H1 (cell line): Measurements from ENCODE around the gene RHOC. TPM values are rescaled to one million over a fixed set of nuclear protein-coding genes. Genes with fewer than 3 reads are reported as not detected.

Experiments used
- CTCF ChIA-PET: fragments of 300-600 bp; sonication (Branson Sonifier 250); formaldehyde crosslinking; loops from one replicate; lab custom pipeline; 2021; ENCODE audit not compliant: partially characterized antibody; lab: Charles Lee
- POLR2A ChIA-PET: fragments of 300-600 bp; sonication (Branson Sonifier 250); formaldehyde crosslinking; loops from one replicate; lab custom pipeline; 2021; ENCODE audit warnings: inconsistent platforms; ENCODE audit not compliant: partially characterized antibody; lab: Charles Lee
- DNase-seq, 2 experiments: peaks; one replicate each; pipeline versions ENCODE4 v3.0.0 to v3.0.0-alpha.2; 2010 to 2022; ENCODE audit warnings: low spot score in 2 of 2, low read depth in 1 of 2, mixed read lengths in 1 of 2
- FAIRE-seq: peaks from 2 replicates; lab custom pipeline; 2011; peaks lifted over from hg19 to GRCh38; lab: Jason Lieb, UNC
- H2AFZ ChIP-seq: 2 replicates; pipeline ENCODE4 v1.8.1; 2012; ENCODE audit warnings: low read length, inconsistent platforms
- H2AK5ac ChIP-seq: 2 replicates; pipeline ENCODE4 v1.6.1; 2013; ENCODE audit warnings: low read depth, low read length
- H2BK120ac ChIP-seq: replicated peaks from 2 replicates; pipeline ENCODE3; 2013; ENCODE audit warnings: low read depth, low read length, inconsistent platforms
- H2BK12ac ChIP-seq: 2 replicates; pipeline ENCODE4 v1.6.1; 2013; ENCODE audit warnings: low read depth, low read length
- H2BK15ac ChIP-seq: 2 replicates; pipeline ENCODE4 v1.6.1; 2013; ENCODE audit warnings: low read length
- H2BK20ac ChIP-seq: 2 replicates; pipeline ENCODE4 v1.6.1; 2013; ENCODE audit warnings: low read length
- H2BK5ac ChIP-seq: 2 replicates; pipeline ENCODE4 v1.6.1; 2013; ENCODE audit warnings: low read depth, low read length
- H3K14ac ChIP-seq: 2 replicates; pipeline ENCODE4 v1.6.1; 2013; ENCODE audit warnings: inconsistent platforms; ENCODE audit not compliant: insufficient read length
- H3K18ac ChIP-seq: 2 replicates; pipeline ENCODE4 v1.6.1; 2013; ENCODE audit warnings: low read length; ENCODE audit errors: extremely low read depth
- H3K23ac ChIP-seq: 2 replicates; pipeline ENCODE4 v1.6.1; 2013; ENCODE audit warnings: inconsistent platforms; ENCODE audit not compliant: insufficient read length
- H3K23me2 ChIP-seq: 2 replicates; pipeline ENCODE4 v1.6.1; 2013; ENCODE audit warnings: low read depth, low read length
- H3K27ac ChIP-seq: 2 replicates; pipeline ENCODE4 v1.6.1; 2011; ENCODE audit warnings: low read depth, low read length, inconsistent platforms
- H3K27me3 ChIP-seq, 4 experiments: replicated peaks in 1 of 4; 1 replicate in 1 of 4; 2 replicates in 3 of 4; pipeline versions ENCODE4 v1.6.1 to v1.8.1; 2011 to 2013; ENCODE audit warnings: low read length in 3 of 4, mild to moderate bottlenecking in 3 of 4, inconsistent platforms in 2 of 4, mixed read lengths in 2 of 4, moderate library complexity in 1 of 4; ENCODE audit not compliant: control insufficient read depth in 3 of 4, insufficient read depth in 3 of 4; ENCODE audit errors: extremely low read depth in 1 of 4
- H3K36me3 ChIP-seq, 4 experiments: 2 replicates each; pipeline versions ENCODE4 v1.6.1 to v1.8.1; 2011 to 2013; ENCODE audit warnings: mild to moderate bottlenecking in 4 of 4, low read length in 3 of 4, moderate library complexity in 2 of 4, control low read depth in 1 of 4, inconsistent platforms in 1 of 4; ENCODE audit not compliant: insufficient read depth in 4 of 4, control insufficient read depth in 2 of 4
- H3K4ac ChIP-seq: replicated peaks from 2 replicates; pipeline ENCODE3; 2013; ENCODE audit warnings: low read length, low read depth, mixed read lengths, inconsistent platforms; ENCODE audit not compliant: insufficient read length
- H3K4me1 ChIP-seq, 4 experiments: replicated peaks in 1 of 4; 1 replicate in 1 of 4; 2 replicates in 3 of 4; pipeline versions ENCODE4 v1.6.1 to v1.8.1; 2011 to 2013; ENCODE audit warnings: low read length in 3 of 4, inconsistent platforms in 2 of 4, mixed read lengths in 1 of 4; ENCODE audit not compliant: insufficient read depth in 4 of 4, control insufficient read depth in 3 of 4
- H3K4me2 ChIP-seq, 2 experiments: 2 replicates each; pipeline versions ENCODE4 v1.6.1 to v1.8.1; 2011 to 2013; ENCODE audit warnings: low read depth in 2 of 2, low read length in 2 of 2, control low read depth in 1 of 2, inconsistent platforms in 1 of 2, mild to moderate bottlenecking in 1 of 2; ENCODE audit not compliant: insufficient read depth in 1 of 2
- H3K4me3 ChIP-seq, 4 experiments: fragments of 200-600, 300-600 bp in 1 of 4; sonication (generic), shearing (Covaris generic), sonication (Bioruptor Twin) in 1 of 4; 2 replicates each; pipeline versions ENCODE4 v1.5.1 to v1.8.1; 2011 to 2016; ENCODE audit warnings: low read length in 4 of 4, low read depth in 3 of 4, control low read depth in 2 of 4, inconsistent platforms in 2 of 4, mild to moderate bottlenecking in 2 of 4, mixed read lengths in 1 of 4, moderate library complexity in 1 of 4; ENCODE audit not compliant: insufficient read depth in 2 of 4; ENCODE audit errors: extremely low read depth in 1 of 4
- H3K56ac ChIP-seq: replicated peaks from 2 replicates; pipeline ENCODE3; 2013; ENCODE audit warnings: low read depth, mild to moderate bottlenecking, mixed read lengths, low read length, inconsistent platforms; ENCODE audit not compliant: insufficient read length
- H3K79me1 ChIP-seq: 2 replicates; pipeline ENCODE4 v1.6.1; 2013; ENCODE audit warnings: low read depth, low read length, control low read depth
- H3K79me2 ChIP-seq, 2 experiments: 2 replicates each; pipeline versions ENCODE4 v1.6.1 to v1.8.1; 2012 to 2013; ENCODE audit warnings: low read length in 2 of 2, mild to moderate bottlenecking in 2 of 2, inconsistent platforms in 1 of 2; ENCODE audit not compliant: insufficient read depth in 2 of 2, control insufficient read depth in 1 of 2
- H3K9ac ChIP-seq, 4 experiments: replicated peaks in 1 of 4; 1 replicate in 1 of 4; 2 replicates in 3 of 4; pipeline versions ENCODE4 v1.6.1 to v1.8.1; 2011 to 2013; ENCODE audit warnings: low read depth in 3 of 4, low read length in 3 of 4, control low read depth in 2 of 4, mild to moderate bottlenecking in 2 of 4, moderate library complexity in 2 of 4, inconsistent platforms in 1 of 4; ENCODE audit errors: extremely low read depth in 1 of 4
- H3K9me3 ChIP-seq, 2 experiments: 2 replicates each; pipeline versions ENCODE4 v1.6.1 to v1.8.1; 2012 to 2013; ENCODE audit warnings: mild to moderate bottlenecking in 2 of 2, moderate library complexity in 2 of 2, control low read depth in 1 of 2, inconsistent platforms in 1 of 2, low read depth in 1 of 2, low read length in 1 of 2, mixed read lengths in 1 of 2; ENCODE audit not compliant: insufficient read depth in 2 of 2
- H4K20me1 ChIP-seq, 2 experiments: replicated peaks in 1 of 2; 2 replicates each; pipeline versions ENCODE3 to v1.8.1; 2011 to 2013; ENCODE audit warnings: inconsistent platforms in 2 of 2, low read length in 2 of 2, mild to moderate bottlenecking in 1 of 2; ENCODE audit not compliant: insufficient read depth in 2 of 2, control insufficient read depth in 1 of 2
- H4K5ac ChIP-seq: 2 replicates; pipeline ENCODE4 v1.6.1; 2013; ENCODE audit warnings: low read length, low read depth, mixed read lengths, inconsistent platforms; ENCODE audit not compliant: insufficient read length
- H4K8ac ChIP-seq: 2 replicates; pipeline ENCODE4 v1.8.0; 2013; ENCODE audit warnings: mild to moderate bottlenecking, moderate library complexity, low read length, inconsistent platforms; ENCODE audit not compliant: insufficient read depth; ENCODE audit errors: extremely low read depth
- H4K91ac ChIP-seq: replicated peaks from 2 replicates; pipeline ENCODE3; 2013; ENCODE audit warnings: low read length, mixed read lengths, inconsistent platforms; ENCODE audit not compliant: insufficient read length
- BACH1 ChIP-seq: IDR thresholded peaks from 2 replicates; pipeline ENCODE4 v1.6.1; 2012; ENCODE audit warnings: low read length, improper control_type of control experiment
- BCL11A ChIP-seq, 2 experiments: IDR thresholded peaks; one replicate each; pipeline ENCODE4 v1.6.1; 2011; ENCODE audit warnings: low read depth in 2 of 2, low read length in 2 of 2, mild to moderate bottlenecking in 2 of 2
- CBX8 ChIP-seq: fragments of 300-800, 300-1000 bp; sonication (generic); IDR thresholded peaks from 2 replicates; pipeline ENCODE4 v1.7.1; 2016; ENCODE audit warnings: low read depth, low read length, borderline replicate concordance
- CHD2 ChIP-seq: IDR thresholded peaks from 2 replicates; pipeline ENCODE4 v1.6.1; 2012; ENCODE audit warnings: low read length, improper control_type of control experiment
- CREB1 ChIP-seq: IDR thresholded peaks from 2 replicates; pipeline ENCODE4 v1.6.1; 2012; ENCODE audit warnings: inconsistent platforms
- SUZ12 ChIP-seq: fragments of 200-600 bp; sonication (generic); IDR thresholded peaks from 2 replicates; pipeline ENCODE4 v1.6.1; 2012; ENCODE audit warnings: mild to moderate bottlenecking, inconsistent platforms, low read length, moderate library complexity, mixed read lengths
- WGBS, 2 experiments: shearing (Covaris generic) in 1 of 2; methylation state at CpG; one replicate each; pipeline versions ENCODE4 v1.1.6 to v1.1.7; 2013 to 2015; ENCODE audit warnings: low lambda C conversion rate in 2 of 2, mixed read lengths in 2 of 2, inconsistent platforms in 1 of 2, low coverage in 1 of 2, missing lambda C conversion rate in 1 of 2; ENCODE audit not compliant: insufficient replicate concordance in 2 of 2, insufficient coverage in 1 of 2, insufficient read length in 1 of 2; ENCODE audit errors: extremely low coverage in 1 of 2, missing lambda C conversion rate in 1 of 2; 5-methylcytosine and 5-hydroxymethylcytosine counted together
- polyA plus RNA-seq, 7 experiments: library from polyadenylated mRNA; depleted of rRNA in 3 of 7; stranded (reverse) in 5 of 7; unstranded in 2 of 7; fragments of >200 nt in 5 of 7; fragments of 200-250 nt in 2 of 7; gene quantifications; 1 replicate in 5 of 7; 2 replicates in 1 of 7; 4 replicates in 1 of 7; pipeline versions ENCODE4 v1.2.1 to v1.2.3, GENCODE V29; 2011 to 2013; ENCODE audit warnings: missing spikeins in 2 of 7, mixed read lengths in 2 of 7
- total RNA-seq: library from RNA; stranded (reverse); fragmentation: NEBNext Ultra II Directional; extraction: Animal tissue kit (Norgen Biotek cat#: 25700); gene quantifications from 2 replicates; pipeline ENCODE4 v1.2.1, GENCODE V29; 2021

The RHOC gene
- total and polyA plus RNA-seq, 2 of the 8 experiments (the other 6 are each of a cell fraction or from before 2014, with no cell fraction given), result 53.6 to 97.5 TPM

DNA sequence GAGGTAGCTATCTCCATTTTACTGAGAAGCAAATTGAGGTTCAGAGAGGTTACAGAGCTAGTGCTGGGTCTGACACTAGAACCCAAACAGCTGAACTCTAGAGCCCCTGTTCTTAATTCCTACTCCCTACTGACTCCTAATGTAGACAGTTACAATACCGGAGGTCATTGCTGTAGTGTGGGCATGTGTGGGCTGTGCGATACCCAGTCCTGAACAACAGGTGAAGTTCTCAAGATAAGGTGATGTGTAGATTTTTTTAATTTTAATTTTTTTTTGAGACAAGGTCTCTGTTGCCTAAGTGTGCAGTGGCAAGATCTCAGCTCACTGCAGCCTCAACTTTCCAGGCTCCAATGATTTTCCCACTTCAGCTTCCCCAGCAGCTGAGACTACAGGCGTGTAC is 1.6 kb upstream of the RHOC start:
- peaks cover 11% of the 10 kb centered on the region; the same call in 1 of the 2 replicates for H3K23me2 ChIP-seq
- no peak overlapping the region for H2AK5ac ChIP-seq
- H3K4me1 ChIP-seq, result peaks cover 10 to 43% (median 26%) of the 10 kb centered on the region in 4 experiments
- H3K23ac ChIP-seq, result no peak overlapping the region
- H3K56ac ChIP-seq, result no peak overlapping the region
- no peak overlapping the region for H3K4me3 ChIP-seq
- H3K18ac ChIP-seq, result no peak overlapping the region
- no peaks in the 10 kb centered on the region for H3K79me1 ChIP-seq
- FAIRE-seq, result no peak
- no peak overlapping the region for H3K27ac ChIP-seq
- H3K9me3 ChIP-seq, result no peaks in the 10 kb centered on the region
- 93% methylated on average over 3 of the region's 3 CpGs; no CpG with 5 or more reads in 1 of the 2 experiments for WGBS, 2 experiments
- H3K9ac ChIP-seq, result no peak overlapping the region
- no peak overlapping the region for H2BK15ac ChIP-seq
- ChIA-PET CTCF (interaction anchor here (0.6 to 3.0 kb wide), 28 partner anchors 8 to 364 kb away, joined by 3 to 15 read pairs (median 3); partner anchors contain the start of genes LRIG2 and MOV10), POLR2A (interaction anchor here (0.6 to 1.6 kb wide), 5 partner anchors 10 to 243 kb away, joined by 3 to 4 read pairs (median 3); partner anchors contain the start of gene MOV10)
- no peak overlapping the region for H3K14ac ChIP-seq
- peaks cover 0 to 11% of the 10 kb centered on the region in 2 experiments for H4K20me1 ChIP-seq
- no peak overlapping the region for H4K91ac ChIP-seq
- H2BK20ac ChIP-seq, result no peak overlapping the region
- peaks cover 0 to 9% (median 4%) of the 10 kb centered on the region in 4 experiments; a peak in 2 of 7 replicates for H3K27me3 ChIP-seq
- H2BK120ac ChIP-seq, result no peak overlapping the region
- TF ChIP-seq CREB1, result no peak
- TF ChIP-seq CBX8, result no peak
- TF ChIP-seq BACH1, result no peak
- no peak for TF ChIP-seq CHD2
- TF ChIP-seq BCL11A (IDR thresholded peaks at IDR 0.05; ENCODE audit: low read depth in 2 of 2, low read length in 2 of 2), result no peak
- no peak for TF ChIP-seq SUZ12
- H3K36me3 ChIP-seq, result peaks cover 0 to 5% (median 3%) of the 10 kb centered on the region in 4 experiments; a peak in 4 of 8 replicates
- H3K4me2 ChIP-seq, result no peak overlapping the region
- H3K79me2 ChIP-seq, result no peaks in the 10 kb centered on the region
- DNase-seq, result no peak
- no peak overlapping the region for H4K5ac ChIP-seq
- H4K8ac ChIP-seq, result no peak overlapping the region
- no peak overlapping the region for H2BK12ac ChIP-seq
- H2BK5ac ChIP-seq, result no peak overlapping the region
- H3K4ac ChIP-seq, result no peak overlapping the region
- H2AFZ ChIP-seq, result no peak overlapping the region
